Mammary epithelial cell (primary cell): ENCODE measurements around the gene SPINK8.

Experiments
- EZH2 ChIP-seq: IDR thresholded peaks from 2 replicates; pipeline ENCODE4 v1.6.1; 2012; ENCODE audit warnings: low read length, inconsistent platforms, borderline replicate concordance
- TF ChIP-seq, protein P1 (sequence below), 2 donors: IDR thresholded peaks in 1 of 2; conservative IDR thresholded peaks in 1 of 2; 2 replicates each; pipeline ENCODE4 v1.5.1; 2011 to 2012; ENCODE audit warnings: inconsistent platforms in 2 of 2, low read length in 2 of 2, mild to moderate bottlenecking in 2 of 2, control low read depth in 1 of 2, low read depth in 1 of 2; ENCODE audit not compliant: insufficient read depth in 1 of 2; ENCODE audit errors: extremely low read depth in 1 of 2

DNA sequence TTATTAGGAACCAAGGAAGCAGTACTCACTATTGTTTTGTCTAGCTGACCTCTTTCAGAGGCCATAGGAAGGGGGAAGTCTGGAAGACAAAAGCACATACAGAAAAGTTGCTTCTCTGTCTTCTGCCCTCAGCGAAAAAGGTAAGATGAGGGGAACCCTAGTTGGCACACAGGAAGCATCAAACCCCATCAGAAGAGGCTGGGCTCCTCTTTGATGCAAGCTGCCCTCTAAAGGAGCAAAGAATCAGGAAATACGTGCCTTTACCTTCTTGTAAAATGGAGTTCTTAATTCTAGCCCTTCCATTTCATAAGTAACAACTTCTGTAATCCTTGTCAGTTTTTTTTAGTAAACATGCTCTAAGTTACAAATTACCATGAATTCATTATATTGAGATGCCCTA lies 12.5 kb downstream of the SPINK8 start:
- TF ChIP-seq, protein P1, sequence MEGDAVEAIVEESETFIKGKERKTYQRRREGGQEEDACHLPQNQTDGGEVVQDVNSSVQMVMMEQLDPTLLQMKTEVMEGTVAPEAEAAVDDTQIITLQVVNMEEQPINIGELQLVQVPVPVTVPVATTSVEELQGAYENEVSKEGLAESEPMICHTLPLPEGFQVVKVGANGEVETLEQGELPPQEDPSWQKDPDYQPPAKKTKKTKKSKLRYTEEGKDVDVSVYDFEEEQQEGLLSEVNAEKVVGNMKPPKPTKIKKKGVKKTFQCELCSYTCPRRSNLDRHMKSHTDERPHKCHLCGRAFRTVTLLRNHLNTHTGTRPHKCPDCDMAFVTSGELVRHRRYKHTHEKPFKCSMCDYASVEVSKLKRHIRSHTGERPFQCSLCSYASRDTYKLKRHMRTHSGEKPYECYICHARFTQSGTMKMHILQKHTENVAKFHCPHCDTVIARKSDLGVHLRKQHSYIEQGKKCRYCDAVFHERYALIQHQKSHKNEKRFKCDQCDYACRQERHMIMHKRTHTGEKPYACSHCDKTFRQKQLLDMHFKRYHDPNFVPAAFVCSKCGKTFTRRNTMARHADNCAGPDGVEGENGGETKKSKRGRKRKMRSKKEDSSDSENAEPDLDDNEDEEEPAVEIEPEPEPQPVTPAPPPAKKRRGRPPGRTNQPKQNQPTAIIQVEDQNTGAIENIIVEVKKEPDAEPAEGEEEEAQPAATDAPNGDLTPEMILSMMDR (conservative IDR thresholded peaks at IDR 0.05 in 1 of 2, IDR thresholded peaks at IDR 0.05 in 1 of 2; ENCODE audit: extremely low read depth in 1 of 2, insufficient read depth in 1 of 2, low read depth in 1 of 2, low read length in 2 of 2), result no peak
- no peak for TF ChIP-seq EZH2
